ENCODE measurements around the gene CPNE2. TPM values are rescaled to one million over a fixed set of nuclear protein-coding genes. Genes with fewer than 3 reads are reported as not detected.
"Not testable (repeated sequence)": the region's sequence is repeated elsewhere in the genome, so short reads cannot be mapped to it uniquely, and the experiment has no call there.

The CPNE2 gene
- total RNA-seq, 1 donor from 2014 or later: 3.4 TPM

- no peak overlapping the region for H3K27ac Mint-ChIP-seq (ENCODE audit: unreplicated experiment)
- H3K4me1 Mint-ChIP-seq (ENCODE audit: low read depth, unreplicated experiment): peaks cover 2% of the 10 kb centered on the region
- no peaks in the 10 kb centered on the region for H3K36me3 Mint-ChIP-seq (ENCODE audit: unreplicated experiment)
- no peaks in the 10 kb centered on the region for H3K27me3 Mint-ChIP-seq (ENCODE audit: unreplicated experiment)
- no peak overlapping the region for H3K4me3 Mint-ChIP-seq (ENCODE audit: unreplicated experiment)
- DNase-seq: no peak
- H3K9me3 Mint-ChIP-seq (ENCODE audit: unreplicated experiment): peaks cover 1% of the 10 kb centered on the region
- no peak for TF ChIP-seq CTCF (IDR thresholded peaks at IDR 0.05; ENCODE audit: partially characterized antibody, unreplicated experiment)
These were observed 25.0 kb upstream of the CPNE2 start for GRCh38 chr16:57067347-57067746.

- H3K27ac Mint-ChIP-seq (ENCODE audit: unreplicated experiment): no peak overlapping the region
These were observed 23.3 kb upstream of the CPNE2 start for GRCh38 chr16:57069053-57069452.

DNA sequence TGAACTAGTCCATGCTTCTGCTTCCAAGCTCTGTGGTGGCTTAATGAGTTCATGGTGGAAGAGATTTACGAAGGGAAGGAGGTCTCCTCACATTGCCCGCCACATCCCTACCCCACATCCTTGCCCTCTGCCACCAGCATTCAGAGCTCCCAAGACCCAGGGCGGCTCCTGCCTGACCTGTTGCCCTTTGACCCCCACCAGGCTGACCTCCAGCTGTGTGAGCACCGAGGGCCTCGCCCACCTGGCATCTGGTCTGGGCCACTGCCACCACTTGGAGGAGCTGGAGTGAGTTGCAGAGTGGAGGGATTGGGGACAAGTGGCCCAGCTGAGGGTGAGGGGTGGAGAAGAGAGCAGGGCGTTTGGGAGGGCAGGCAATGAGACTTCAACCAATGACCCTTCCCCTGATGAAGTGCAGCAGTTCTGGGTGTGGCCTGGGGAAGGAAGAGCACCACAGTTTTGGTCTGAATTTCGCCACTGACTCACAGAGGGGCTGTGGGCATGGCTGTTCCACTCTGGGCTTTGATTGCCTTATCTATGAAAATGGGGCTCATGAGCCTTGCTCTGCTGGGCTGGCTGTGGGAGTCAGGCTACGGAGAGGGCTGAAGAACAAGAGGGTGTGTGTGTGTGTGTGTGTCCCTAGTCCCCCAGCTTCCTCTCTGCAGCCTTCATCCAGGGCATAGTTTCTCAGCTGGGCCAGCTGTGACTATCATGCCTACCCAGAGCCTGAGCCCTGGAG lies 22.6 kb upstream of the CPNE2 start:
- peaks cover 2% of the 10 kb centered on the region for H3K9me3 Mint-ChIP-seq (ENCODE audit: unreplicated experiment)
- no peaks in the 10 kb centered on the region for H3K36me3 Mint-ChIP-seq (ENCODE audit: unreplicated experiment)
- H3K27ac Mint-ChIP-seq (ENCODE audit: unreplicated experiment): no peak overlapping the region
- H3K4me3 Mint-ChIP-seq (ENCODE audit: unreplicated experiment): no peak overlapping the region
- no peak for DNase-seq
- no peak for TF ChIP-seq CTCF (IDR thresholded peaks at IDR 0.05; ENCODE audit: partially characterized antibody, unreplicated experiment)
- H3K27me3 Mint-ChIP-seq (ENCODE audit: unreplicated experiment): no peaks in the 10 kb centered on the region
- no peaks in the 10 kb centered on the region for H3K4me1 Mint-ChIP-seq (ENCODE audit: low read depth, unreplicated experiment)

More at GRCh38 chr16:57069053-57069452, 23.3 kb upstream of the CPNE2 start:
- Mint-ChIP-seq H3K9me3 (ENCODE audit: unreplicated experiment) (peaks cover 2% of the 10 kb centered on the region), H3K36me3 (ENCODE audit: unreplicated experiment) (no peaks in the 10 kb centered on the region), H3K4me3 (ENCODE audit: unreplicated experiment) (no peak overlapping the region), H3K27me3 (ENCODE audit: unreplicated experiment) (no peaks in the 10 kb centered on the region), H3K4me1 (ENCODE audit: low read depth, unreplicated experiment) (no peaks in the 10 kb centered on the region)
- no peak for TF ChIP-seq CTCF (IDR thresholded peaks at IDR 0.05; ENCODE audit: partially characterized antibody, unreplicated experiment)
- no peak for DNase-seq

- no peak overlapping the region for H3K27ac Mint-ChIP-seq (ENCODE audit: unreplicated experiment)
- TF ChIP-seq CTCF (IDR thresholded peaks at IDR 0.05; ENCODE audit: partially characterized antibody, unreplicated experiment): no peak
- no peak for DNase-seq
- no peaks in the 10 kb centered on the region for H3K27me3 Mint-ChIP-seq (ENCODE audit: unreplicated experiment)
- H3K4me1 Mint-ChIP-seq (ENCODE audit: low read depth, unreplicated experiment): no peaks in the 10 kb centered on the region
- peaks cover 2% of the 10 kb centered on the region for H3K9me3 Mint-ChIP-seq (ENCODE audit: unreplicated experiment)
- H3K36me3 Mint-ChIP-seq (ENCODE audit: unreplicated experiment): no peaks in the 10 kb centered on the region
- H3K4me3 Mint-ChIP-seq (ENCODE audit: unreplicated experiment): no peak overlapping the region
These were observed 22.0 kb upstream of the CPNE2 start for GRCh38 chr16:57070424-57070823.

GRCh38 chr16:57071081-57071732 lies 21.2 kb upstream of the CPNE2 start:
- H3K4me3 Mint-ChIP-seq (ENCODE audit: unreplicated experiment); H3K4me1 Mint-ChIP-seq (ENCODE audit: low read depth, unreplicated experiment); H3K27me3 Mint-ChIP-seq (ENCODE audit: unreplicated experiment); H3K27ac Mint-ChIP-seq (ENCODE audit: unreplicated experiment); H3K36me3 Mint-ChIP-seq (ENCODE audit: unreplicated experiment); DNase-seq; H3K9me3 Mint-ChIP-seq (ENCODE audit: unreplicated experiment): not testable (repeated sequence)
